IMR-90 (cell line): ENCODE results near the gene ANKRD11. TPM values are rescaled to one million over a fixed set of nuclear protein-coding genes. Genes with fewer than 3 reads are reported as not detected.
A peak's percentile ranks its signal among the peaks of the same experiment; 100 is the strongest.

Experiments
- ATAC-seq: fragments of 200-7000 bp; cut with Tn5 transposase; 2 replicates; pipeline ENCODE4 v1.9.1; 2020; ENCODE audit warnings: low read depth, mild to moderate bottlenecking, moderate library complexity
- BruUV-seq: library from RNA; stranded (reverse); fragments of 400-500 nt; replicated peaks from 2 replicates; lab custom pipeline; 2021; lab: Mats Ljungman, UMichigan
- CTCF ChIA-PET: fragments of 300-600 bp; formaldehyde crosslinking; extraction: SDS; loops from one replicate; lab custom pipeline; 2021; ENCODE audit warnings: antibody characterized with exemption; lab: Yijun Ruan, JAX
- POLR2A ChIA-PET: fragments of 300-600 bp; sonication (Branson Sonifier 250); formaldehyde crosslinking; loops from one replicate; lab custom pipeline; 2022; ENCODE audit warnings: antibody characterized with exemption; ENCODE audit not compliant: unreplicated experiment; lab: Charles Lee
- DNase-seq: peaks from one replicate; pipeline ENCODE4 v3.0.0; 2013
- H2AFZ ChIP-seq: replicated peaks from 2 replicates; pipeline ENCODE3; 2013; ENCODE audit warnings: low read length, mild to moderate bottlenecking; ENCODE audit not compliant: poor library complexity
- H2AK5ac ChIP-seq: 2 replicates; pipeline ENCODE4 v1.6.1; 2013; ENCODE audit warnings: low read depth, low read length, inconsistent platforms
- H2AK9ac ChIP-seq: replicated peaks from 2 replicates; pipeline ENCODE3; 2013; ENCODE audit warnings: mild to moderate bottlenecking, low read depth, low read length, moderate library complexity; ENCODE audit not compliant: poor library complexity
- H2BK120ac ChIP-seq: 2 replicates; pipeline ENCODE4 v1.6.1; 2013; ENCODE audit warnings: low read depth, low read length, inconsistent platforms
- H2BK15ac ChIP-seq: 3 replicates; pipeline ENCODE4 v1.6.1; 2013; ENCODE audit warnings: low read depth, low read length, inconsistent platforms
- H2BK20ac ChIP-seq: 2 replicates; pipeline ENCODE4 v1.6.1; 2013; ENCODE audit warnings: low read depth, mild to moderate bottlenecking, inconsistent platforms, low read length, moderate library complexity
- H2BK5ac ChIP-seq: 2 replicates; pipeline ENCODE4 v1.6.1; 2013; ENCODE audit warnings: mild to moderate bottlenecking, low read depth, low read length, inconsistent platforms; ENCODE audit not compliant: poor library complexity, severe bottlenecking
- H3K14ac ChIP-seq: replicated peaks from 2 replicates; pipeline ENCODE4 v1.6.1; 2013; ENCODE audit warnings: low read depth, low read length, inconsistent platforms
- H3K18ac ChIP-seq: 2 replicates; pipeline ENCODE4 v1.6.1; 2013; ENCODE audit warnings: low read depth, low read length, control low read depth
- H3K23ac ChIP-seq: 2 replicates; pipeline ENCODE4 v1.6.1; 2013; ENCODE audit warnings: low read depth, low read length, inconsistent platforms
- H3K27ac ChIP-seq: 2 replicates; pipeline ENCODE4 v1.5.1; 2013; ENCODE audit warnings: mild to moderate bottlenecking, control low read depth, low read length; ENCODE audit not compliant: insufficient read depth
- H3K27me3 ChIP-seq: 2 replicates; pipeline ENCODE4 v1.6.1; 2013; ENCODE audit warnings: low read length; ENCODE audit not compliant: control insufficient read depth, insufficient read depth
- H3K36me3 ChIP-seq: 2 replicates; pipeline ENCODE4 v1.6.1; 2013; ENCODE audit warnings: low read length, mixed read lengths; ENCODE audit not compliant: control insufficient read depth, insufficient read depth
- H3K4ac ChIP-seq: 2 replicates; pipeline ENCODE4 v1.6.1; 2013; ENCODE audit warnings: low read depth, low read length, inconsistent platforms
- H3K4me1 ChIP-seq: 2 replicates; pipeline ENCODE4 v1.6.1; 2013; ENCODE audit warnings: low read length, mixed read lengths; ENCODE audit not compliant: control insufficient read depth, insufficient read depth
- H3K4me2 ChIP-seq: 2 replicates; pipeline ENCODE4 v1.6.1; 2013; ENCODE audit warnings: low read depth, mild to moderate bottlenecking, control low read depth, low read length, moderate library complexity
- H3K4me3 ChIP-seq: 2 replicates; pipeline ENCODE4 v1.5.1; 2013; ENCODE audit warnings: low read depth, mild to moderate bottlenecking, control low read depth, low read length, moderate library complexity; ENCODE audit not compliant: insufficient read depth
- H3K56ac ChIP-seq: 2 replicates; pipeline ENCODE4 v1.6.1; 2013; ENCODE audit warnings: low read length, inconsistent platforms; ENCODE audit not compliant: insufficient read depth; ENCODE audit errors: extremely low read depth
- H3K79me1 ChIP-seq, 2 experiments: 2 replicates each; pipeline ENCODE4 v1.6.1; 2013; ENCODE audit warnings: low read length in 2 of 2, inconsistent platforms in 1 of 2, low read depth in 1 of 2
- H3K9ac ChIP-seq: 2 replicates; pipeline ENCODE4 v1.6.1; 2013; ENCODE audit warnings: low read depth, low read length, control low read depth
- H3K9me1 ChIP-seq: 2 replicates; pipeline ENCODE4 v1.6.1; 2013; ENCODE audit warnings: low read length, inconsistent platforms; ENCODE audit not compliant: insufficient read depth
- H3K9me3 ChIP-seq: 2 replicates; pipeline ENCODE4 v1.6.1; 2013; ENCODE audit warnings: low read length; ENCODE audit not compliant: control insufficient read depth, insufficient read depth
- H4K20me1 ChIP-seq: 2 replicates; pipeline ENCODE4 v1.6.1; 2013; ENCODE audit warnings: low read length, inconsistent platforms; ENCODE audit not compliant: insufficient read depth
- H4K5ac ChIP-seq: 2 replicates; pipeline ENCODE4 v1.6.1; 2013; ENCODE audit warnings: mild to moderate bottlenecking, low read depth, low read length, control low read depth
- H4K8ac ChIP-seq, 2 experiments: 2 replicates each; pipeline ENCODE4 v1.6.1; 2013; ENCODE audit warnings: low read depth in 2 of 2, low read length in 2 of 2, control low read depth in 1 of 2, inconsistent platforms in 1 of 2
- H4K91ac ChIP-seq: 2 replicates; pipeline ENCODE4 v1.6.1; 2013; ENCODE audit warnings: low read depth, low read length, inconsistent platforms; ENCODE audit not compliant: insufficient read depth
- MAZ ChIP-seq: IDR thresholded peaks from 2 replicates; pipeline ENCODE4 v1.6.1; 2012; ENCODE audit warnings: low read depth, mild to moderate bottlenecking, low read length, improper control_type of control experiment, moderate library complexity, borderline replicate concordance
- WGBS, 2 experiments: methylation state at CpG; one replicate each; pipeline versions ENCODE4 v1.1.5 to v1.1.7; 2013; ENCODE audit warnings: missing lambda C conversion rate in 2 of 2; ENCODE audit not compliant: insufficient read length in 1 of 2; ENCODE audit errors: extremely low coverage in 2 of 2; 5-methylcytosine and 5-hydroxymethylcytosine counted together
- dilution Hi-C: fragments of 300-500 bp; cut with HindIII; formaldehyde crosslinking; loops from one replicate; pipeline ENCODE4 v1.14.3; 2018; ENCODE audit warnings: low sequenced_read_pairs; ENCODE audit not compliant: unreplicated experiment
- in situ Hi-C: fragments of 300-500 bp; cut with MboI; formaldehyde crosslinking; loops from 3 replicates; pipeline ENCODE4 v1.14.3; 2019; ENCODE audit warnings: low sequenced_read_pairs, inconsistent platforms, mixed read lengths
- intact Hi-C: fragments of 100-400 bp; cut with micrococcal nuclease; formaldehyde crosslinking; loops from 2 replicates; pipeline ENCODE4 v1.10.0; 2022
- polyA plus RNA-seq, 3 experiments: library from polyadenylated mRNA; depleted of rRNA; stranded (reverse); fragments of >200 nt; gene quantifications; 2 replicates each; pipeline ENCODE4 v1.2.3, GENCODE V29; 2012; ENCODE audit warnings: low replicate concordance in 1 of 3
- total RNA-seq: library from RNA; depleted of rRNA; stranded (reverse); fragments of >200 nt; gene quantifications from 2 replicates; pipeline ENCODE4 v1.2.3, GENCODE V29; 2012

The ANKRD11 gene
- total and polyA plus RNA-seq, 2 of the 4 experiments (the other 2 are of a cell fraction): 46.8 to 71.9 TPM

GRCh38 chr16:89386306-89387185, 103.8 kb downstream of the ANKRD11 start:
- H2AK9ac ChIP-seq: peak overlapping the region; percentile 66
- no peak overlapping the region for H4K5ac ChIP-seq
- peaks cover 98% of the 10 kb centered on the region for H4K20me1 ChIP-seq
- peaks cover 14% of the 10 kb centered on the region for H3K4me1 ChIP-seq
- no peak overlapping the region for H2BK20ac ChIP-seq
- no peaks in the 10 kb centered on the region for H3K9me3 ChIP-seq
- no peak overlapping the region for H3K14ac ChIP-seq
- H3K79me1 ChIP-seq: peaks cover 3 to 88% of the 10 kb centered on the region in 2 experiments
- CTCF ChIA-PET: no interaction called here
- no peak overlapping the region for H3K27ac ChIP-seq
- in situ Hi-C loops (no loop called here), intact Hi-C loops (no loop called here), dilution Hi-C loops (no loop called here)
- H3K23ac ChIP-seq: no peak overlapping the region
- H2BK15ac ChIP-seq: no peak overlapping the region
- ATAC-seq: no peak
- no peak overlapping the region for H4K91ac ChIP-seq
- BruUV-seq: no TSS peak
- no peak overlapping the region for H3K9ac ChIP-seq
- H4K8ac ChIP-seq: no peak overlapping the region
- H2AFZ ChIP-seq: no peak overlapping the region
- peaks cover 39% of the 10 kb centered on the region for H3K9me1 ChIP-seq
- no peak overlapping the region for H2BK5ac ChIP-seq
- no peak overlapping the region for H3K4me3 ChIP-seq
- H3K18ac ChIP-seq: no peak overlapping the region
- H2BK120ac ChIP-seq: no peak overlapping the region
- no peak overlapping the region for H3K4ac ChIP-seq
- no peaks in the 10 kb centered on the region for H3K36me3 ChIP-seq
- no peak overlapping the region for H2AK5ac ChIP-seq
- 98% methylated on average over 8 of the region's 21 CpGs; no CpG with 5 or more reads in 1 of the 2 experiments for WGBS, 2 experiments
- no peaks in the 10 kb centered on the region for H3K27me3 ChIP-seq
- H3K56ac ChIP-seq: no peak overlapping the region
- no peak for DNase-seq
- H3K4me2 ChIP-seq: no peak overlapping the region
- POLR2A ChIA-PET: no interaction called here
- TF ChIP-seq MAZ: no peak
